Thyroid gland (tissue), 4 donors: ENCODE results near the gene WWC1. TPM values are rescaled to one million over a fixed set of nuclear protein-coding genes. Genes with fewer than 3 reads are reported as not detected.
A peak's percentile ranks its signal among the peaks of the same experiment; 100 is the strongest.

Experiments
- DNase-seq, 2 donors: peaks; one replicate each; pipeline ENCODE4 v3.0.0-alpha.2; 2019
- H3K27ac ChIP-seq, 3 donors: fragments of 200-600 bp; sonication (generic); 1 replicate in 2 of 3; 2 replicates in 1 of 3; pipeline ENCODE4 v1.5.1; 2016 to 2019; ENCODE audit warnings: mild to moderate bottlenecking in 1 of 3, moderate library complexity in 1 of 3
- H3K27me3 ChIP-seq: fragments of 200-600 bp; sonication (generic); one replicate; pipeline ENCODE4 v1.5.1; 2019
- H3K36me3 ChIP-seq, 2 donors: fragments of 200-600 bp; sonication (generic); one replicate each; pipeline ENCODE4 v1.5.1; 2016 to 2019
- H3K4me1 ChIP-seq, 2 donors: fragments of 200-600 bp; sonication (generic); one replicate each; pipeline ENCODE4 v1.5.1; 2017 to 2019
- H3K4me3 ChIP-seq, 3 donors: fragments of 200-600 bp; sonication (generic); replicated peaks in 1 of 3; 1 replicate in 2 of 3; 2 replicates in 1 of 3; pipeline ENCODE4 v1.5.1; 2016; ENCODE audit warnings: mild to moderate bottlenecking in 1 of 3
- H3K9me3 ChIP-seq: fragments of 200-600 bp; sonication (generic); one replicate; pipeline ENCODE4 v1.5.1; 2017
- POLR2A ChIP-seq, 2 donors: fragments of 450-650 bp; IDR thresholded peaks; one replicate each; pipeline ENCODE4 v1.6.1; 2017; ENCODE audit warnings: antibody characterized with exemption in 2 of 2, mild to moderate bottlenecking in 2 of 2, moderate library complexity in 1 of 2
- WGBS, 2 donors: methylation state at CpG; one replicate each; pipeline ENCODE4 v1.1.5; 2017; 5-methylcytosine and 5-hydroxymethylcytosine counted together
- intact Hi-C: fragments of 100-400 bp; cut with DNase I; formaldehyde crosslinking; loops from one replicate; pipeline ENCODE4 v1.15.1; 2023
- total RNA-seq, 4 donors: library from RNA; depleted of rRNA; stranded (reverse); fragments of >200 nt; gene quantifications; one replicate each; pipeline ENCODE4 v1.2.3, GENCODE V29; 2016
- TF ChIP-seq, protein P1 (sequence below), 6 experiments: fragments of 200-600 bp in 3 of 6; fragments of 450-650 bp in 3 of 6; sonication (generic) in 3 of 6; IDR thresholded peaks; one replicate each; pipeline ENCODE4 v1.5.1; 2016 to 2019; ENCODE audit warnings: antibody characterized with exemption in 6 of 6, mild to moderate bottlenecking in 2 of 6, inconsistent platforms in 1 of 6, moderate library complexity in 1 of 6

Gene WWC1
- total RNA-seq, 4 donors from 2014 or later, result 38.7 to 80.1 (median 54.0) TPM

- H3K27me3 ChIP-seq, result no peaks in the 10 kb centered on the region
- H3K27ac ChIP-seq, result no peak overlapping the region
- no peaks in the 10 kb centered on the region for H3K9me3 ChIP-seq
- H3K36me3 ChIP-seq, result no peaks in the 10 kb centered on the region
- WGBS, 2 donors, result 85 to 94% methylated on average over 9 of the region's 9 CpGs
- intact Hi-C loops, result no loop called here
- no peak for DNase-seq
- H3K4me1 ChIP-seq, result no peaks in the 10 kb centered on the region
- no peak overlapping the region for H3K4me3 ChIP-seq
- TF ChIP-seq, protein P1, sequence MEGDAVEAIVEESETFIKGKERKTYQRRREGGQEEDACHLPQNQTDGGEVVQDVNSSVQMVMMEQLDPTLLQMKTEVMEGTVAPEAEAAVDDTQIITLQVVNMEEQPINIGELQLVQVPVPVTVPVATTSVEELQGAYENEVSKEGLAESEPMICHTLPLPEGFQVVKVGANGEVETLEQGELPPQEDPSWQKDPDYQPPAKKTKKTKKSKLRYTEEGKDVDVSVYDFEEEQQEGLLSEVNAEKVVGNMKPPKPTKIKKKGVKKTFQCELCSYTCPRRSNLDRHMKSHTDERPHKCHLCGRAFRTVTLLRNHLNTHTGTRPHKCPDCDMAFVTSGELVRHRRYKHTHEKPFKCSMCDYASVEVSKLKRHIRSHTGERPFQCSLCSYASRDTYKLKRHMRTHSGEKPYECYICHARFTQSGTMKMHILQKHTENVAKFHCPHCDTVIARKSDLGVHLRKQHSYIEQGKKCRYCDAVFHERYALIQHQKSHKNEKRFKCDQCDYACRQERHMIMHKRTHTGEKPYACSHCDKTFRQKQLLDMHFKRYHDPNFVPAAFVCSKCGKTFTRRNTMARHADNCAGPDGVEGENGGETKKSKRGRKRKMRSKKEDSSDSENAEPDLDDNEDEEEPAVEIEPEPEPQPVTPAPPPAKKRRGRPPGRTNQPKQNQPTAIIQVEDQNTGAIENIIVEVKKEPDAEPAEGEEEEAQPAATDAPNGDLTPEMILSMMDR (IDR thresholded peaks at IDR 0.05), result no peak
- TF ChIP-seq POLR2A (IDR thresholded peaks at IDR 0.05), result no peak
Observed at GRCh38 chr5:168420461-168420860, 129.0 kb downstream of the WWC1 start.

GRCh38 chr5:168422431-168422830 is 131.0 kb downstream of the WWC1 start:
- H3K27ac ChIP-seq, result no peak overlapping the region
- no peaks in the 10 kb centered on the region for H3K27me3 ChIP-seq
- no peak overlapping the region for H3K4me3 ChIP-seq
- DNase-seq, result no peak
- H3K9me3 ChIP-seq, result no peaks in the 10 kb centered on the region
- 81 to 85% methylated on average over 4 of the region's 4 CpGs for WGBS, 2 donors
- no peaks in the 10 kb centered on the region for H3K36me3 ChIP-seq
- intact Hi-C loops, result no loop called here
- H3K4me1 ChIP-seq, result no peaks in the 10 kb centered on the region
- TF ChIP-seq POLR2A (IDR thresholded peaks at IDR 0.05), result no peak
- TF ChIP-seq, protein P1 (IDR thresholded peaks at IDR 0.05), result peak in 3 of 6 experiments; percentile 12 to 26 (median 25)

DNA sequence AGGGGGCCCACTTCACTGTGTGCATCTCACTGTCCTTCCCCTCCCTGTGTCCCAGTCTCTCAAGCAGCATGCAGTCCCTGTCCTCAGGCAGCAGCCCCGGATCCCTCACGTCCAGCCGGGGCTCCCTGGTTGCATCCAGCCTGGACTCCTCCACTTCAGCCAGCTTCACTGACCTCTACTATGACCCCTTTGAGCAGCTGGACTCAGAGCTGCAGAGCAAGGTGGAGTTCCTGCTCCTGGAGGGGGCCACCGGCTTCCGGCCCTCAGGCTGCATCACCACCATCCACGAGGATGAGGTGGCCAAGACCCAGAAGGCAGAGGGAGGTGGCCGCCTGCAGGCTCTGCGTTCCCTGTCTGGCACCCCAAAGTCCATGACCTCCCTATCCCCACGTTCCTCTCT is 132.0 kb downstream of the WWC1 start:
- Histone ChIP-seq H3K4me1 (no peaks in the 10 kb centered on the region), H3K27ac (no peak overlapping the region), H3K9me3 (no peaks in the 10 kb centered on the region), H3K27me3 (no peaks in the 10 kb centered on the region), H3K36me3 (no peaks in the 10 kb centered on the region), H3K4me3 (no peak overlapping the region)
- no peak for DNase-seq
- 85% methylated on average over 8 to 9 of the region's 9 CpGs for WGBS, 2 donors
- intact Hi-C loops, result no loop called here
- TF ChIP-seq, protein P1 (IDR thresholded peaks at IDR 0.05), result no peak

- H3K27me3 ChIP-seq, result no peaks in the 10 kb centered on the region
- no peaks in the 10 kb centered on the region for H3K36me3 ChIP-seq
- WGBS, 2 donors, result 89 to 95% methylated on average over 4 of the region's 4 CpGs
- intact Hi-C loops, result no loop called here
- H3K27ac ChIP-seq, result no peak overlapping the region
- DNase-seq, result no peak
- H3K4me1 ChIP-seq, result no peaks in the 10 kb centered on the region
- TF ChIP-seq, protein P1 (IDR thresholded peaks at IDR 0.05), result no peak
- TF ChIP-seq POLR2A (IDR thresholded peaks at IDR 0.05), result no peak
- H3K4me3 ChIP-seq, result no peak overlapping the region
- no peaks in the 10 kb centered on the region for H3K9me3 ChIP-seq
Observed at GRCh38 chr5:168423971-168424370, 132.5 kb downstream of the WWC1 start.

DNA sequence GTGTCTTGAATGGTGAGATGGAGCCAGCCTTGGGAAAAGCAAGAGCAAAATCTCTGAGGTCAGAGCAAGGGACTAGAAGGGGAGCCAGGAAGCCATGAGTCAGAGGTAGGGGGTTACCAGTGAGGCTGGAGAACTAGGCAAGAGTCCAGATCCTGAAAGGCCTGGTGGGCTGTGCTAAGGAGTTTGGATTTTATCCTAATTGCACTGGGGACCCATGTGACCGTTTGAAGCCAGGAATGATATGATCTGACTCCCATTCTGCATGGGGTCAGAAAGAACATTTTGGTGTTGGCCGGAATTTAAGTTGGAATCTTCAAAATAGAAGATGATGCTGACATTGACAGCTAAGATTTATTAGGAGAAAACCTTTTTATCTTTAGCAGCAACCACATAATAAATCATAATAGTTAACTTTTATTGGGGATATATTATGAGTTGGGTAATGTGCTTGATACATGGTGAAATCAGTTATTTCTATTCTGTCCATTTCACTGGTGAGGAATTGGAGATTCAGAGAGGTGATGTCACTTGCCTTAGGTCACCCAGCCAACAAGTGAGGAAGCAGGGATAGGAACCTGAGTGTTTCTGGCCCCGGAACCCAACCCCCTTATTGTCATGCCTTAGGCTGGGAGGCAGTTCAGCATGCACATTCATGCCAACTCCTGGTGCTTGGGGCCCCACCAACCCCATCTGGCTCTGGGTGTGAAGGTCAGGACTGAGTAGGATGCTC is 133.3 kb downstream of the WWC1 start:
- Histone ChIP-seq H3K9me3 (no peaks in the 10 kb centered on the region), H3K27ac (no peak overlapping the region), H3K4me1 (no peaks in the 10 kb centered on the region), H3K4me3 (no peak overlapping the region), H3K27me3 (no peaks in the 10 kb centered on the region), H3K36me3 (no peaks in the 10 kb centered on the region)
- intact Hi-C loops, result no loop called here
- no peak for DNase-seq
- TF ChIP-seq, protein P1 (IDR thresholded peaks at IDR 0.05), result no peak
- no peak for TF ChIP-seq POLR2A (IDR thresholded peaks at IDR 0.05)
- WGBS, 2 donors, result 74 to 85% methylated on average over 3 of the region's 3 CpGs
